Epithelial cell of esophagus (primary cell): ENCODE results near the gene PITPNM3.
A peak's percentile ranks its signal among the peaks of the same experiment; 100 is the strongest.

Source experiments
- DNase-seq: peaks from one replicate; pipeline ENCODE4 v3.0.0; 2010; ENCODE audit warnings: low read depth
- H3K4me3 ChIP-seq: 2 replicates; pipeline ENCODE4 v1.5.1; 2011; ENCODE audit warnings: mild to moderate bottlenecking, low read length, control low read depth
- CTCF ChIP-seq: IDR thresholded peaks from 2 replicates; pipeline ENCODE4 v1.5.1; 2011; ENCODE audit warnings: low read depth, mild to moderate bottlenecking, low read length, control low read depth, inconsistent platforms; ENCODE audit not compliant: insufficient read depth; ENCODE audit errors: missing control alignments

PITPNM3 gene

GRCh38 chr17:6570731-6571451 is 14.5 kb upstream of the PITPNM3 start:
- DNase-seq, result no peak
- H3K4me3 ChIP-seq, result no peak overlapping the region
- TF ChIP-seq CTCF, result no peak

- no peak for TF ChIP-seq CTCF
- no peak for DNase-seq
- H3K4me3 ChIP-seq, result no peak overlapping the region
Measured at GRCh38 chr17:6569370-6570285, 13.3 kb upstream of the PITPNM3 start.

GRCh38 chr17:6568184-6568758 is 11.9 kb upstream of the PITPNM3 start:
- no peak for DNase-seq
- TF ChIP-seq CTCF, result no peak
- peak overlapping the region; percentile 40 for H3K4me3 ChIP-seq

GRCh38 chr17:6567528-6568183 is 11.3 kb upstream of the PITPNM3 start:
- peak; percentile 41 for TF ChIP-seq CTCF
- peak; percentile 96 for DNase-seq
- H3K4me3 ChIP-seq, result peak overlapping the region; percentile 40

GRCh38 chr17:6561446-6561845 is 5.1 kb upstream of the PITPNM3 start:
- H3K4me3 ChIP-seq, result no peak overlapping the region
- TF ChIP-seq CTCF, result no peak
- DNase-seq, result no peak

GRCh38 chr17:6560496-6560895 is 4.1 kb upstream of the PITPNM3 start:
- DNase-seq, result no peak
- no peak for TF ChIP-seq CTCF
- no peak overlapping the region for H3K4me3 ChIP-seq
